HUES48 (cell line): Measurements from ENCODE around the gene SERPINH1.

Experiments
- H3K27ac ChIP-seq: one replicate; pipeline ENCODE4 v1.7.0; 2013; ENCODE audit warnings: low read depth, low read length, inconsistent platforms
- H3K27me3 ChIP-seq: 2 replicates; pipeline ENCODE4 v1.6.1; 2013; ENCODE audit warnings: mild to moderate bottlenecking, low read length; ENCODE audit not compliant: control insufficient read depth, insufficient read depth
- H3K36me3 ChIP-seq: 2 replicates; pipeline ENCODE4 v1.6.1; 2013; ENCODE audit warnings: low read length; ENCODE audit not compliant: control insufficient read depth, insufficient read depth
- H3K4me1 ChIP-seq: 2 replicates; pipeline ENCODE4 v1.6.1; 2013; ENCODE audit warnings: mild to moderate bottlenecking, low read length; ENCODE audit not compliant: control insufficient read depth, insufficient read depth
- H3K4me3 ChIP-seq: 2 replicates; pipeline ENCODE4 v1.5.1; 2013; ENCODE audit warnings: mild to moderate bottlenecking, low read depth, low read length
- H3K9ac ChIP-seq: 2 replicates; pipeline ENCODE4 v1.6.1; 2013; ENCODE audit warnings: mild to moderate bottlenecking, low read depth, low read length, moderate library complexity
- H3K9me3 ChIP-seq: 2 replicates; pipeline ENCODE4 v1.6.1; 2013; ENCODE audit warnings: low read length; ENCODE audit not compliant: control insufficient read depth, insufficient read depth

The SERPINH1 gene

DNA sequence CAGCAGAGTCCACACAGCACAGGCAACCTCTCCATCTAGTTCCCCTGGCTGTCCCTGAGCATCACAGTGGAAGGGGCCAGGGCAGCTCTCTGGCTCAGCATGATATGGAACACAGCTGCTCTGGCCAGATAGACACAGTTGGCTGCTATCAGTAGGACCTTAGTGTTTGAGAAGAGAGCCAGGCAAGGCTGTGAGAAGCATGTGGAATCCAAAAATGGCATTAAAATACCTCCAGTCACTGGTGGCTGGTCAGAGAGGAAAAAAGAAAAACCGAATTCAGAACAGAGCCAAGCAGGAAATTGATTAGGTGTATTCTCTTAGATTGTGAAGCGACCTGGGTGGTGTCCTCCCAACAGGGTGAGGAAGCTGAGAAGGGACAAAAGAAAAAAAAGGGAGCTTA lies 27.9 kb downstream of the SERPINH1 start:
- Histone ChIP-seq H3K4me1 (no peaks in the 10 kb centered on the region), H3K27me3 (no peaks in the 10 kb centered on the region), H3K27ac (no peak overlapping the region), H3K4me3 (no peak overlapping the region), H3K36me3 (no peaks in the 10 kb centered on the region), H3K9ac (no peak overlapping the region), H3K9me3 (no peaks in the 10 kb centered on the region)

DNA sequence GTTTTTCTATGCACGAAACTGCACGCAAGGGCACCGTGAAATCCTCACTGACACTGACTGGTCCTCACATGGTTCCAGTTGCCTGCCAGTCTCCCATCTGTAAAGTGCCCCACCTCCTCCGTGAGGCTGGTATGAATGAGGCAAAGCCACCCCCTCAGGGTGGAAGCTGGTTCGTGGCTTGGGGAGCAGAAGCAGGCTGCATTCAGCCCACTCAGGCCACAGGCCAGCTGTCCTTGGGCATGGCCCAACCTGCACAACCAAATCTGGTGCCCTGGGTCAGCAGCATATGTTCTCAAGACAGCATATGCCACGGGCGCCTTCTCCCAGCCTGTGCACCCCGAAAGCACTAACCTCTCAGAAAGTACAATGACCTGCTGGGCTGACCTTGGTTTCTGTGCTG lies 29.3 kb downstream of the SERPINH1 start:
- Histone ChIP-seq H3K4me1 (no peaks in the 10 kb centered on the region), H3K36me3 (no peaks in the 10 kb centered on the region), H3K4me3 (no peak overlapping the region), H3K27me3 (no peaks in the 10 kb centered on the region), H3K27ac (no peak overlapping the region), H3K9me3 (no peaks in the 10 kb centered on the region), H3K9ac (no peak overlapping the region)

DNA sequence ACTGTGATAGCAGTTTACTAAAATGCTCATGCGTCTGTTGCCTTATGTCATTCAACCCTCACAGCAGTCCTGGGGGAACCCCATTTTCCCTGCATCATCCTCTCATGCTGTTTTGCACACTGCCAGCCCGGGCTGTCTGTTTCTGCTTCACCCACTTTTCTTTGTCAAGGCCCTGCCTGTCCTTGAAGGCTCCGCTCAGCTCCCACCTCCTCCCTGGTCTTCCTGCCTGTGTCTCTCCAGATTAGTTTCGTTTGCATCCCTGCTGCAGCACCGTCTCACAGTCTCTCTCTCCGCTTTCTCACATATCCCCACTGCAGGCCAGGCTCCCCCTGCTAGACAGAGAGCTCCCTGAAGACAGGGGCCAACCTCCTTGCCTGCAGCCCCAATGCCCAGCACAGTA lies 29.9 kb downstream of the SERPINH1 start:
- no peaks in the 10 kb centered on the region for H3K9me3 ChIP-seq
- no peak overlapping the region for H3K9ac ChIP-seq
- no peak overlapping the region for H3K4me3 ChIP-seq
- H3K36me3 ChIP-seq, result no peaks in the 10 kb centered on the region
- no peak overlapping the region for H3K27ac ChIP-seq
- no peaks in the 10 kb centered on the region for H3K27me3 ChIP-seq
- H3K4me1 ChIP-seq, result no peaks in the 10 kb centered on the region

DNA sequence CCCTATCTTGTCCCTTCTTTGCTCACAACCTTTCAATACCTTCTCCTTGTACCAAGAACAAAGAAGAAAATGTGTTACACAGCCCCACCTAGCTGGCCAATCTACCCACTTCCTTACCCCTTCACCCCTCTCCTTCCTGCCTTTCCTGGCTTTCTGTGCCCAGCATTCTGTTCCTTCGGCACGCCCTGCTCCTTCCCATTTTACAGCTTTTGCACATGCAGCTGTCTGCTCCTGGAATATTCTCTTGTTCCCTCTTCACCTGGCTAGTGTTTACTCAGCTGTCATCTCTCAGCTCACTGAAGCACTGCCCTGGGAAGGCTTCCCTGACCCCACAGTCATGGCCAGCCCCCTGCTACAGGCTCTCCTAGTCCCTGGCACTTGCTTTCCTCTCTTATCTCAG lies 30.7 kb downstream of the SERPINH1 start:
- Histone ChIP-seq H3K27ac (no peak overlapping the region), H3K4me3 (no peak overlapping the region)

DNA sequence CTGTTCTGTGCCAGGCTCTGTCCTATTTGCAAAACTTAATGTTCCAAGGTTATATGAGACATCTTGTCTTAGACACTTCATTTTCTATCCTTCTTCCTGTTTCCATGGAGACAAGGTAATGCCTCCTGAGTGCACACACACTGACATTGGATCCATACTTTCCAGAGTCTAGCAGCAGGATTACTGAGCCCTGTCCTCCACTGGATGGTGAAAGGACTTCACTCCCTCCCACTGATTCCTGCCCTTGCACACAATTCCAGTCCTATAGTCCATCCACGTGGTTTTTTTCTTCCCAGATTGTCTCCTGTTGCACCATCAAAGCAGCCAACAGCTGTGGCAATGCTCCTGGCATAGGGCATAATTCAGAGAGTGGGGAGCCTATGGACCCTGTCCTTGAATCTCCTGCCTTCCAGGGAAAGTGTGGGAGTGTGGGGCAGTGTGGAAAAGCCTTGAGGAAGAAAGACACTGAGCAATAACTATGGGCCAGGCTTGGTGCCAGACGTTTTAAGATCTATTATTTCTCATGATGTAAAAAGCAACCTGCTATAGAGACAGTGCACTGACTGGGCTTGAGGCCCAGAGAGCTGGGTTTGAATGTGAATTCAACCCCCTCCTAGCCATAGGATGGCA lies 31.3 kb downstream of the SERPINH1 start:
- no peak overlapping the region for H3K27ac ChIP-seq
- no peak overlapping the region for H3K4me3 ChIP-seq

More for the DNA sequence above, 30.7 kb downstream of the SERPINH1 start:
- H3K27me3 ChIP-seq, result no peaks in the 10 kb centered on the region
- no peaks in the 10 kb centered on the region for H3K36me3 ChIP-seq
- no peaks in the 10 kb centered on the region for H3K4me1 ChIP-seq
- H3K9ac ChIP-seq, result no peak overlapping the region
- no peaks in the 10 kb centered on the region for H3K9me3 ChIP-seq

DNA sequence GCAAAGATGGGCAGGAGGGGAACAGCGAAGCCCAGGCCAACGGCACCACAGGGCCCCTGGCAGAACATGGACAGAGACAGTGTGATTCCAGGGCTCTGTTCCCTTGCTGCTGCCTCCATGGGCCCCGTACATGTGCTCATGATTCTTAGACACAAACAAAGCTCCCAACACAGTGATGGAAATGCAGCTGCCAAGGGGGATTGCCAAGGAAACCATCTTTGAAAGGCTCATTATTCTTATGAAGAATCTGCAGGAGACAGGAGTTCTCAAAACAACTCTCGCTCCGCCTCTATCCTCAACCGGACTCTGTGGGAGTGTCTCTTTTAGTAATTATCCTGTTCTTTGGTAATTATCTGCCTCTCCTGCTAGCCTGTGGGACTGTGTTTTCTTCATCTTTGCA lies 32.2 kb downstream of the SERPINH1 start:
- H3K27ac ChIP-seq, result no peak overlapping the region
- no peaks in the 10 kb centered on the region for H3K36me3 ChIP-seq
- H3K4me1 ChIP-seq, result no peaks in the 10 kb centered on the region
- no peak overlapping the region for H3K9ac ChIP-seq
- no peaks in the 10 kb centered on the region for H3K9me3 ChIP-seq
- H3K4me3 ChIP-seq, result no peak overlapping the region
- H3K27me3 ChIP-seq, result no peaks in the 10 kb centered on the region

More for the DNA sequence above, 31.3 kb downstream of the SERPINH1 start:
- Histone ChIP-seq H3K27me3 (no peaks in the 10 kb centered on the region), H3K9me3 (no peaks in the 10 kb centered on the region), H3K9ac (no peak overlapping the region), H3K36me3 (no peaks in the 10 kb centered on the region), H3K4me1 (no peaks in the 10 kb centered on the region)

DNA sequence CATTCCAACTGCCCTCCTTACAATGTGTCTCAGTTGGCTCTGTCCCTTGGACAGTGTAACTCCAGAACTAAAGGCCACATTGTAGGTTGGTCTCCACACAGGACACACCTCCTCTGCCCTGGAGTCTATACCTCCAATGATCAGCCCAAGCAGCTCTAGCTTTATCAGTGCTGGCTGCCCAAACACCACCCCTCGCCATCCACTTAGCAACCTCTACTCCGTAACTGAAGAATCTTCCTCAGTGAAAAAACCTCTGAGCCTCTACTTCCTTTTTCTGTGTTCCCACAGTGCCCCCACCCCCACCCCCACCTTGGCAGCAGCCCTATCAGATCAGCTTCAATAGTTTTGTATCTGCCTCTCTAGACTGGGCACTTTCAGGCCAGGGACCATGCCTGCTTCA lies 33.4 kb downstream of the SERPINH1 start:
- H3K27me3 ChIP-seq, result no peaks in the 10 kb centered on the region
- H3K9me3 ChIP-seq, result no peaks in the 10 kb centered on the region
- H3K9ac ChIP-seq, result no peak overlapping the region
- no peak overlapping the region for H3K27ac ChIP-seq
- H3K4me1 ChIP-seq, result no peaks in the 10 kb centered on the region
- H3K4me3 ChIP-seq, result no peak overlapping the region
- no peaks in the 10 kb centered on the region for H3K36me3 ChIP-seq

DNA sequence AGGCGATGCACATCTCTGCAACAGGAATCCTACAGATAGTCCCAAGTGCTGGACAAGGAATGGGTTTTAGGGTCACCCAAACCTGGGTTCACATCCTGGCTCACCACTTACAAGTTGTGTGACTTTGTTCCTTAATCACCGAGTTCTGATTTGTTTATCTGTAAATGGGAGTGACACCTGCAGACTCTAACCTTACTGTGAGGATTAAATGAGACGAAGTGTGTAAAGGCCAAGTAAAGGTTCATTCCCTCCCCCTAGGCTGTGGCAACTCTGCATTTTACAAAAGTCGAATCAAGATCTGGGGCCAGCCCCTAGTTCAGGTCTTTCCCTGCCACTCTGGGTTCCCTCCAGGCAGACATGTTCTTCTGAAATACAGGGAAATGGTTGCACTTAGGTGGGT lies 34.9 kb downstream of the SERPINH1 start:
- Histone ChIP-seq H3K27ac (no peak overlapping the region), H3K9ac (no peak overlapping the region), H3K4me1 (no peaks in the 10 kb centered on the region), H3K4me3 (no peak overlapping the region), H3K9me3 (no peaks in the 10 kb centered on the region), H3K36me3 (no peaks in the 10 kb centered on the region), H3K27me3 (no peaks in the 10 kb centered on the region)

DNA sequence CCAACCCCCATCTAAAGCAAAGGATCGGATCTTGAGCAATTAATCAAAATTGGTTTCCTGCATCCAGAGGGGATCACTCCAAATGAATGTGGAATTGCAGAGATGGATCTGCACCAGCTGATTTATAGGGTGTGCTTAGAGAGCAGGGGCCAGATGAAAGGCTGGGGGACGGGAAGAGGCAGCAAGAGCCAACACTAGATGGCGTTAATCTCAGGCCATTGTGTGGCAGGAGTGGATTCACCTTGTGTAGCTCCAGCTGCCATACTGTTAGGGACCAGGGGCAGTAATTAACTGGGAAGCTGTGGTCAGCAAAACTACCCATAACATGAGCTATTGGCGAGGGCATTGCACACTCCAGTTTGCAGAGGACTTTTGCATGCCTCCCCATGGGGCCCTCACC lies 35.6 kb downstream of the SERPINH1 start:
- Histone ChIP-seq H3K36me3 (no peaks in the 10 kb centered on the region), H3K27ac (no peak overlapping the region), H3K4me1 (no peaks in the 10 kb centered on the region), H3K4me3 (no peak overlapping the region), H3K27me3 (no peaks in the 10 kb centered on the region), H3K9me3 (no peaks in the 10 kb centered on the region), H3K9ac (no peak overlapping the region)

DNA sequence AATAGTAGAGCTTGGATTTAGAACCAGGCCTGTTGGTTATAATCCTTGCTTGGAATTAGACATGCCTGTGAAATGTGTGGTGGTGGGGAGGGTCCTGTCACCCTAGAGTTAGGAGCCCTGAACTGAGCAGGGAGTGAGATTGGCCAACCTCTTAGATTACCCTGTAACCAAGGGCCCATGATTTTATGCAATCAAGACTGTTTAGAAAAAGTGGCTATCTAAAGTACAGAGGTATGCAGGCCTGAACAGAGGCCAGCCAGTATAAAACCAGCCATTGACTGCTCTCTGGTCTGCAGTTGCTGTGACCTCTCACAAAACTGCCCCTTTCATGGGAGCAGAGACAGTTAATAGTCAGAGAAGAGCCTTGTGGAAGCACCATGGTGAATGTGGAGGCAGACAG lies 36.2 kb downstream of the SERPINH1 start:
- Histone ChIP-seq H3K27me3 (no peaks in the 10 kb centered on the region), H3K4me3 (no peak overlapping the region), H3K4me1 (0 out of 2 replicates have a peak, but pooled peaks cover 4% of the 10 kb centered on the region), H3K9ac (no peak overlapping the region), H3K27ac (no peak overlapping the region), H3K9me3 (no peaks in the 10 kb centered on the region), H3K36me3 (no peaks in the 10 kb centered on the region)

DNA sequence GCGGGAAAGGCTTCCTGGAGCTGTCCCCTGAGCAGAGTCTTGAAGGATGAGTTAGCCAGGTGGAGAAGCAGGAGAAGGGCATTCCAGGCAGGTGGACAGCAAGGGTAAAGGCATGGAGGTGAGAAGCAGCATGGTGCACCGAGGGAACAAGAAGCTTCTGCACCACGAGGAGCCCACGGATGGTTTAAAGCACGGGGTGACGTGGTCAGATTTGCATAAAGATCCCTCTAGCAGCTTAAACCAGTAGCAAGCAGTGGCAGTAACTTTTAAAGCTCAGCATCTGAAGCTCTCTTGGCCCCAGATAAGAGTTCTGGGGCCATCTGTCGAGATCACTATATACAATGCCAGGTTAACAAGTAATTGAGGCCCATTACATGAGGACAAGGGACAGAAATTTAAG lies 36.8 kb downstream of the SERPINH1 start:
- no peaks in the 10 kb centered on the region for H3K36me3 ChIP-seq
- H3K4me3 ChIP-seq, result no peak overlapping the region
- no peak overlapping the region for H3K9ac ChIP-seq
- no peaks in the 10 kb centered on the region for H3K27me3 ChIP-seq
- 0 out of 2 replicates have a peak, but pooled peaks cover 4% of the 10 kb centered on the region for H3K4me1 ChIP-seq
- H3K9me3 ChIP-seq, result no peaks in the 10 kb centered on the region
- H3K27ac ChIP-seq, result no peak overlapping the region
